HG02981 (cell line): ENCODE measurements around the gene SAMD1.
"Not testable (repeated sequence)": the region's sequence is repeated elsewhere in the genome, so short reads cannot be mapped to it uniquely, and the experiment has no call there.

Source experiments
- ATAC-seq: cut with Tn5 transposase; IDR thresholded peaks from one replicate; pipeline ENCODE4 v1.9.1; 2021; ENCODE audit warnings: mild to moderate bottlenecking, moderate library complexity; ENCODE audit not compliant: unreplicated experiment

The SAMD1 gene

DNA sequence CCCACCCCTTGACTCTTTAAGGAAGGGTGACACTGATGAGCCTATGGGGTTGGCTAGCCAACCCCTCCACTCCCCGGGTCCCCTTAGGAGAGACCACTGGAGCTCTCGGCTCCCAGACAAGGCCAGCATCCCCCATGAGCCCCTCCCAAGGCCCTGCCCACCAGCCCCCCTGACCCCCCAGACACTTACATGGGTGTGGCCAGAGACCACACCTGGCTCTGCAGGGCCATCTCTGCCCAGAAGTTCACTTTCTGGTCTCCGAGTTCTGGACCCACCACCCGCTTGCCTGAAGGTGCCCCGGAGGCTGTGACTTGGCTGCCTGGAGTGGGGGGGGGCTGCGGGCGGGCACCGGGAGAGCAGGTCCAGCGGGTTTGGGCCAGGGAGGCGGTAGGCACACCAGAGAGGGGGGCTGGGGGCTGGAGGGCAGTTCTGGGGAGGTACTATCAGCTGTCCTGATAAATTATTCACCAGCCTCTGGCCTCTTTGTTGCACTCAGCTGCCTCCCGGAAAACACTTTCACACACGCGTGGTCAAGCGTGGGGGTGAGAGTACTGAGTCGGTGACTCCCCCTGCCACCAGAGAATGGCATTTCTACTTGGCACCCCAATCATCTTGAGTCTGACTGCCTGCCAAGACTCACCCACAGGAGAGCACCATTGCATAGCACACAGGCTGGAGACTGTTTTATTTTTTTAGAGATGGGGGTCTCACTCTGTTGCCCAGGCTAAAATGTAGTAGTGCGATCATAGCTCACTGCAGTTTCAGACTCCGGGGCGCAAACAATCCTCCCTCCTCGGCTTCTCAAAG is 28.6 kb downstream of the SAMD1 start, which contains the start of gene PALM3:
Gene PALM3, minus strand, starts transcription at position 326 of the 807 bp plus-strand sequence. Its CDS starts 96 bp downstream, at position 230.
- ATAC-seq: no peak

- no peak for ATAC-seq
Measured at GRCh38 chr19:14061081-14061749, 29.3 kb downstream of the SAMD1 start.

DNA sequence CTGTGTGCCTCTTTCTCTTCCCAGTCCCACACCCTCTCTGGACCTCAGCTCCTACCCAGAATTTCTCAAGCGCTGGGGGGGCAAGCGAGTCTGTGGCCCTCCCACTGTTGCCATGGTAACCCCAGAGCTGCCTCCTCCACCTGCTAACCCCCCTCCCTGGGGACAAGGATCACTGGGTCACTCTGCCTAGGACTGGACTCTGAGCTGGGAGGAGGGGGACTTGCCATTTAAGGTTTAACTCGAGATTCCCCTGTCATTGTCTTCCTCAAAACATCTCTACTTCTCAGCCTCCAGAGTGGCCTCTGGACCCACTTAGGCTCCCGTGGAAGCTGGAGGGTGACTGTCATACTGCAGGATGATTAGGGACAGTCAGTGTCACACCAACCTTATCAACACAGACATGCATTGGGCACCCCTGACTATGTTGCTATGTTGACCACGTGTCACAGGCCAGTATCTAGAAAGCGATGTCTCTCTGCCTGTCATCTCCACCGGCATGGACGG is 30.8 kb downstream of the SAMD1 start:
- ATAC-seq: no peak

DNA sequence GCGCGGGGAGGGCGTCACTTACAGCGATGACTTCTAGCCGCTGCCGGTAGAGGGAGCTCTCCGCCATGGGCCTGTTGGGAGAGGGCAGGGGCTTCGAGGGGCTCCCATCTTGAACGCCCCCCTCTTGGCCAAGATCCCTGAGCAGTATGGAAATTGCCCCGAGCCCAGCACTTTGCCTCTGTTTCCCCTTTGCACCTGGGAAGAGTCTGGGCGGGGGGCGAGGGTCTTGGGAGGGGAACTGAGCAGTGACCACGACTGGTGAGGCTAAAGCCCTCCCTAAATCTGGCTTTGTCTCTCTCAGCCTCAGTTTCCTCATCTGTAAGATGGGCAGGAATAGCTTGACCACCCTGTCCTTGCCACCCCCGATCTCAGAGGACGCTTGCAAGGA is 31.5 kb downstream of the SAMD1 start:
- no peak for ATAC-seq

GRCh38 chr19:14058182-14059092 is 32.1 kb downstream of the SAMD1 start:
- ATAC-seq: no peak

DNA sequence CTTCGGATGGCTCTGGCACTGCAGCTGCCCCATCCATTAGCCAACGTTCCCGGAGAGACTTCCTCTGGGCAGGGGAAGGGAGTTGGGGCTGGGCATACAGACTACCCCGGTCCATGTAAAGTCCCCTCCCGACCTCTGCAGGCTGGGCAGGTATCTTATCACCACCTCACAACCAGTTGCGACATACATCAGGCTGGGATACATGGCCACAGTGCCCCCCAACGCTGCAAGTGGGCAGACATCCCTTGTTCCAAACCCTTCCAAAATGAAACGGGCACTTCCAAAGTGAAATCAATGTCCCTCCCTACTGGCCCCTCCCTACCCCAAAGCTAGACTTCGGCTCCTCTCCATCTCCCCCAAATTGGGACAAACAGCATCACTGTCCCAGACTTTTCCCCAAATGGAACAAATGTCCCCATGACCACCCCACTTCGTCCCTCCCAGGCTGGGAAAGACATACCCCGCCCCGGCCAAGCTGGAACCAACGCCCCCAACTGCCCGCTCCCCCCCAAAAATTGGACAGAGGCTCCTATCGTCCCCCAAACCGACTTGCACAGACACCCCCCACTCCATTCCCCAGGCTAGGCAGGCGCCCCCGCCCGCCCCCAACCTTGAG is 33.7 kb downstream of the SAMD1 start:
- no peak for ATAC-seq

- no peak for ATAC-seq
Measured at GRCh38 chr19:14056069-14056666, 34.4 kb downstream of the SAMD1 start.

DNA sequence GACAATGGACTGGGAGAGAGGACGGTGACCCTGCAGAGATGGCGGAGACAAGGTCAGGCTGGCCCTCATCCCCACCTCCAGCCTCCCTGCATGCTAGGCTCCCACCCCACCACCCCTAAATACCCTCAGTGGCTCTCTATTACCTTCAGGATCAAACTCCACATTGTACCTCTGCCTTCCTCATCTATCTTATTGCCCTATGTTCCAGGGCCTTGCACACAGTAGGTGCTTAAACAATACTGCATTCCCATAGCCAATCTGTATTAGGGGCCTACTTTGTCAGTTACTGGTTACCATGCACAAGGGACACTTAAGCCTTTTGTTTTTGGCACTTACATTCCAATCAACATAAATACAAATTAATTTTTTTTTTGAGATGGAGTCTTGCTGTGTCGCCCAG is 35.2 kb downstream of the SAMD1 start:
- ATAC-seq: no peak

- no peak for ATAC-seq
Measured at GRCh38 chr19:14054721-14055120, 35.8 kb downstream of the SAMD1 start.

GRCh38 chr19:14054099-14054498 is 36.5 kb downstream of the SAMD1 start:
- no peak for ATAC-seq

GRCh38 chr19:14053500-14053899 is 37.1 kb downstream of the SAMD1 start:
- no peak for ATAC-seq

GRCh38 chr19:14053032-14053431 is 37.5 kb downstream of the SAMD1 start:
- ATAC-seq: no peak

DNA sequence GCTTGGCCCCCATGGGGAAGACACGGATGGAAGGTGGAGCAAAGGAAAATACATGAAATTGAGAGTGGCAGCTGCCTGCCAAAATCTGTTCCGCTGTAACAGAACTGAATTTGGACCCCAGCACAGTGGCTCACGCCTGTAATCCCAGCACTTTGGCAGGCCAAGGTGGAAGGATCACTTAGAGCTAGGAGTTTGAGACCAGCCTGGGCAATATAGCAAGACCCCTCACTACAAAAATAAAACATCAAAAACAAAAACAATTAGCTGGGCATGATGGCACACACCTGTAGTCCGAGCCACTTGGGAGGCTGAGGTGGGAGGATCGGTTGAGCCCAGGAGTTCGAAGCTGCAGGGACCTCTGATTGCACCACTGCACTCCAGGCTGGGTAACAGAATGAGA is 38.1 kb downstream of the SAMD1 start:
- no peak for ATAC-seq

DNA sequence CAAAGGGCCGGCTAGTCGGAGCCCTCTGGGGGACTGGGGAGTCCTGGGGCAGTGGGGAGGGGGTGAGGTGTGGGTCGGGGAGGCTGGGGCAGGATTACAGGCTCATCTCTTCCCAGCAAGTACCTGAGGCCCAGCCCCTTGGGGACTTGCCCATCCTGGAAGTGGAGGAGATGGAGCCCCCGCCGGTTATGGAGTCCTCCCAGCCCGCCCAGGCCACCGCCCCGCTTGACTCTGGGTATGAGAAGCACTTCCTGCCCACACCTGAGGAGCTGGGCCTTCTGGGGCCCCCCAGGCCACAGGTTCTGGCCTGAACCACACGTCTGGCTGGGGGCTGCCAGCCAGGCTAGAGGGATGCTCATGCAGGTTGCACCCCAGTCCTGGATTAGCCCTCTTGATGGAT is 38.6 kb downstream of the SAMD1 start:
- no peak for ATAC-seq

- not testable (repeated sequence) for ATAC-seq
Measured at GRCh38 chr19:14050961-14051360, 39.6 kb downstream of the SAMD1 start.

- ATAC-seq: no peak
Measured at GRCh38 chr19:14050512-14050911, 40.0 kb downstream of the SAMD1 start.

DNA sequence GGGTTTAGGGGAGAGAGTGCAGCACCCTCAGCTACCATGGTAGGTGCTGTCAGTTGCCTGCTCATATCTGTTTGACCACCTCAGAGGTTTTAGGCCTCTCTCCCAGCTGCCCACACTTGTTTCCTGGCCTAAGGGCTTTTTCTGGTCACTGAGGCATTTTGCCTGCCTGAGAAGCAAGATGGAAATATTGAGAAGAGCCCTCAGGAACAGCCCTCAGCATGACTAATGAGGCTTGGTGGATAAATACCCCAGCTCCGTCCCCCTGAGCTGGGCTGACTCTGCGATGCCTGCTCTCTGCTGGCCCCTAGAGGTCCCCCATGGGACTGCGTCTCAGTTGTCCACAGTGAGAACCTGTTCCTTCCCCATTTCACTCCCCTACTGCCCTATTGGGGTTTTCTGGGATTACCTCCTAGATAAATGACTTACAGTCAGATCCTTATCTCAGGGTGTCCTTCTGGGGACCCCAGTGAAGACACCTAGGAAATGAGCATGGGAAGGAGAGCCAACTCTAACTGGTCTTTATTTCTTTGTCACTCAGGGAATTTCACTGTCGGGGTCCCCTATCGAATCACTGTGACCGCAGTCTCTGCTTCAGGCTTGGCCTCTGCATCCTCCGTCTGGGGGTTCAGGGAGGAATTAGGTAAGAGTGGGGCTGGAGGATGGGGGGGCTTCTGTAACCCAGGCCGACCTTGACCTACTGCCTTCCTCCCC is 42.0 kb downstream of the SAMD1 start:
- no peak for ATAC-seq

DNA sequence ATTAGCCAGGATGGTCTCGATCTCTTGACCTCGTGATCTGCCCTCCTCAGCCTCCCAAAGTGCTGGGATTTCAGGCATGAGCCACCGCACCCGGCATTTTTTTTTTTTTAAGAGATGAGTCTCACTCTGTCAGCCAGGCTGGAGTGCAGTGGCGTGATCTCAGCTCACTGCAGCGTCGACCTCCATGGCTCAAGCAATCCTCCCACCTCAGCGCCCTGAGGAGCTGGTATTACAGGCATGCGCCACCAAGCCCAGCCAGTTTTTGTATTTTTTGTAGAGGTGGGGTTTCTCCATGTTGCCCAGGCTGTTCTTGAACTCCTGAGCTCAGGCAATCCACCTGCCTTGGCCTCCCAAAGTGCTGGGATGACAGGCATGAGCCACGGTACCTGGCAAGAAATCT is 42.7 kb downstream of the SAMD1 start:
- ATAC-seq: not testable (repeated sequence)
